LoVo (cell line): Measurements from ENCODE around the gene KLHL41.

Source experiments
- DNase-seq: peaks from one replicate; pipeline ENCODE4 v3.0.0-alpha.2; 2016; ENCODE audit warnings: low spot score

KLHL41 gene

DNA sequence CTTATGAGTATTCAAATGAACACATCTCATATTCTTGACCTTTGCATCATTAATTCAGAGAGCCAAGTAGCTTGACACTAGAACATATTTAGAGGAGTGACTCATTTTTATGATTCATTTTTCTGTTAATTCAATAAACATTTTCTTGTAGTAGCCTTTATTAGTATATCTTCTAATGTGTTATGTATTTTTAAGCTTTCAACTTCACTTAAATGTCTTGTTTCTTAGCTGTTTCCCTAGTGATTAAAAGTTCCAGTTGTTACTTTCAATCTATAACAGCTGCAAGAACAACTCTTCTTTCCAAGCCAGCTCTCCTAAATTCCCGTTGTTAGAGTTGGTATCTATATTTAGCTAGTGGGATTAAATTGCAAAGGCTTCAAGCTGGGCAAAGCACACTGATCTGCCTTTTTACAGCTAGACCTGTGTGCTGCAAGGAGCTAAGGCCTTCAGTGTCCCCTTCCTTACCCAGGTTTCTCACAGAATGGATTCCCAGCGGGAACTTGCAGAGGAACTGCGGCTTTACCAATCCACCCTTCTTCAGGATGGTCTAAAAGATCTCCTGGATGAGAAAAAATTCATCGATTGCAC is at the start of gene KLHL41:
Gene KLHL41, plus strand, starts transcription at position 405 of the 588 bp plus-strand sequence. Its CDS starts 77 bp downstream, at position 482.
- DNase-seq, result no peak

DNA sequence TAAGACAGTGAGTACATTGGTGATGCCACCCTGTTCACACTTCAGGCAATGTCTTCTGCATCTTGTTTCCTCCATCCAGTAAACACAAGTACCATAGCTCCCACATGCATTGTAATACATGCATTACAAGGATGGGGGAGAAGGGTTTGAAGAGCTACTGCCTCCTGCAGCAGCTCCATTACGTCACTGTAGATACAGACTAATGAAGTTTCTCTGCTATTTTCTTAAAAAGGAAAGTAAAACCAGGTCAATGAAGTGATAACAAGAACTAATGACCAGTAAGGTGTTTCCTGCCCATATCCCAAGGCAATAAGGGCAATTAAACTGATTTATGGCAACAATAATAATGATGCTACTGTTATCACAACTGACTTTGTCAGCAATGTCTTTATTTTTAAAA is 48.4 kb upstream of the KLHL41 start:
- DNase-seq, result no peak

DNA sequence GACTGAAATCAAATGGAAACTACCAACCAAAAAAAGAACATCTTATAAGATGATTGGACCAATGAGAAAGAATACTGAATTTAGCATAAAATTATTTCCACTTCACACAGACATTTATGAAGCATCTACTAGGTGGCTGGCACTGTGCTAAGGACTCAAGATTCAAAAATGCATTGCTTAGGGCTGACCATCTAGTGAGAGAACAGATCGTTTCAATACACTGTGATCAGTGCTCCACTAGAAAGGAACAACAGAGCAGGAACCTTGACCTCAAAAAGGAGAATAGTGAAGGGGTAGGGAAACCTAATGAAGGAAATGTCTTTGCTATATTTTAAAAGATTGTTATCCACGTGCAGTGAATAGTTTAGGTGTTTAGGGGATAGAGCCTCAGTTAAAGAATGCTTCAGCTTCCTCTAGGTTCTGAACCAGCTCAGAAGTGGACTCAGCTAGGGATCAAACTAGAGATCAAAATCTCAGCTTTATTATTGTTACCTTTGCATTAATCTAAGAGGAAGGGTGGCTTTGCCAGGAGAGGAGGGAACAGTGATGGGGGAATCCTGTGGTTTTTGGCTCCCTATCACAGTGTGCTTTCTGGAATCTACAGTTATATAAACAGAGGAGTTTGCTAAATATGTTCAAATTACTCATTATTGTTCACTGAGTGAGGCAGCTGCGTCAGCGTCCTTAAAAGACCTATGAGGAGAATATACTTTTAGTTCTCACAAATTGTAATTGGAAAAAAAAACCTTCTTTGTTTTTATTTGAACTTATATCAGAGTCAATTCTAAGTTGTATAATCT is 46.4 kb upstream of the KLHL41 start:
- no peak for DNase-seq

DNA sequence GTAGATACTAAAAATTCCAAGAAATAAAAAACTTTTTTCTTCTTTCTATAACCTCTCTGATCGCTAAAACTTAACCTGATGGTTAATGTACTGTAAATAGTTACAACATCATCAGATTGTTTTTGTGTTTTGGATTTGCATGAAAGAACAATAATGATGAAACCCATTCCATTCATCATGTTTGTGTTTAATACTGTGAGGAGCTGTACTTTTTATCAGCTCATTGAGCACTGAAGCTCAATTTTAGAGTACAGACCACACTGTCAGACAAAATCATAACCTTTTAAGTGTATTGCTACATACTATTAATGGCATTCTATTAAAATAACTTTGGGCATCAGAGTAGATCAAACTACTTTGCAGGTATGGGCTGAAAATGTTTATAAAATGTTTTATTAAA is 45.0 kb upstream of the KLHL41 start:
- DNase-seq, result no peak

DNA sequence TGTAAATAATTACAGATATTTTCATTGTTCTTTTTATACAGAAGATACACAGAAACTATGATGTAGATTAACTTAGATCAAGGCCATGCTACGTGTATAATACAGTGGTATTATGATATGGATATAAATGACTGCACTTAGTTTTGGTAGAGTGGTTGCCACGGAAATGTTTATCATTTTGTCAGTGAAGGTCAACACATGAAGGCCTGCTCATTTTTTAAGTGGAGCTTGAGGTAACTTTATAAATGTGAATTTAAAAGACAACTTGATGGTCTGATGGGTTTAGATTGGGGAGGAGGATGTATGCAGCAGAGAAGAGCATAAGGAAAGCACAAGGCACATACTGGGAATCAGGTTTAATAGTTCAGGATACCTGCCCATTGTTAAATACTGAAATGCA is 44.6 kb upstream of the KLHL41 start:
- no peak for DNase-seq

DNA sequence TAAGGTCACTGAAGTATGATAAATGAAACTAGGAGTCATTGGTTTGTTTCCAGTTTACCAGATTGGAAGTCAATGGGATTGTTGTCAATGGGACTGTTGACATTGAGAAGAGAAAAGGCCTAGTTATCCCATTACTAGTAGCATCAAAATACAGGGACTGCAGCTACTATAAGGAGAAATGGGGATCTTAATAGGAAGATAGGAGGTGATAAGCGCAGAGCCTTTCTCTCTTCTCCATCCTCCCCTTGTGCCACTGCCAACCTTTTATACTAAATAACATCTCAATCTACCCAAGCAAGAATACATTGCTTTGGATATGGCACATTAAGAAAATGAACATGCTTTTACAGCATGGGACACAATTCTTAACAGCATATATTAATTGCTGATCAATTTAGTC is 40.7 kb upstream of the KLHL41 start:
- no peak for DNase-seq

DNA sequence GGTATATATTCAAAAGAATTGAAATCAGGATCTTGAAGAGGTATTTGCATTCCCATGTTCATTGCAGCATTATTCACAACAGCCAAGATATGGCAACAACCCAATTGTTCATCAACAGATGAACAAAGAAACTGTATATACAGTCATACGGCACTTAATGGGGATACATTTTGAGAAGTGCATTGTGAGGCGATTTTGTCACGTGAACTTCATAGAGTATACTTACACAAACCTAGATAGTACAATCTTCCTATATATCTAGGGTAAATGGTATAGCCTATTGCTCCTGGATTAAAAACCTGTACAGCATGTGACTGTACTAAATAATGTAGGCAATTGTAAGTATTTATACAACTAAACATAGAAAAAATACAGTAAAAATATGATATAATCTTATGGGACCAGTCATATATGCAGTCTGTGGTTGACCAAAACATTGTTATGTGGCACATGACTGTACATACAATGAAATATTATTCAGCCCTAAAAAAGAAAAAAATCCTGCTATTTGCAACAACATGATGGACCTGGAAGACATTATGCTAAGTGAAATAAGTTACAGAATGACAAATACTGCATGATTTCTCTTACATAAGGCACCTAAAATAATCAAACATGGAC is 39.4 kb upstream of the KLHL41 start:
- DNase-seq, result no peak

DNA sequence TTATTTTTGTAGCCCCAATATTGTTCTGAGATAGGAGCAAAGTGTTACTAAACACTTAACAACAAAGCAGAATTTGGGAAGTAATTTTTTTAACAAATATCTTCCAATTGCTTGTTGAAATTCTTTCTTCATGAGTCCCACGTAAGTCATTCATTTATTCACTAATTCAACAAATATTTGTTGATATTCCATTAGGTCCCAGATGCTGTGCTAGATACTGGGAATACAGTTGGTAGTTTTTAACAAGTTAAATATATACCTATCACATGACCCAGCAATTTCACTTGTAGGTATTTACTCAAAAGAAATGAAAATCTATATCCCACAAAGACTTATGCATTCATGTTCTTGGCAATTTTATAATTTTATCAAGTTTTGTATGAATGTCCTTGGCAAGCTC is 37.3 kb upstream of the KLHL41 start:
- no peak for DNase-seq

DNA sequence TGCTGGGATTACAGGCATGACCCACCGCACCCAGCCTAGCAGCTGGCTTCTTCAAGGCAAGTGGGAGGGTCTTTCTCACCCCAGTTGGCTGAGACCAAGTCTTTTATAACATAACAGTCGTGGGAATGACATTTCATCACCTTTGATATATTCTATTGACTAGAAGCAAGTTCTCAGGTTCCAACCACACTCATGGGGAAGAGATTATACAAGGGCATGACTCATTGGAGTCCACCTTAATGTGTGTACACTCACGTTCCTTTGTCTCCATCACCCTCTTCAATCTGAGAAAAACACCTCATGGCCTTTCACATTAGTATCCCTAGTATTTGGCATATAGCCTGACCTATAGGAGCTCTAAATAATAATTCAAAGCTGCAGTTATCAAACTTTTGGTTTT is 33.0 kb upstream of the KLHL41 start:
- peak; percentile 23 for DNase-seq

DNA sequence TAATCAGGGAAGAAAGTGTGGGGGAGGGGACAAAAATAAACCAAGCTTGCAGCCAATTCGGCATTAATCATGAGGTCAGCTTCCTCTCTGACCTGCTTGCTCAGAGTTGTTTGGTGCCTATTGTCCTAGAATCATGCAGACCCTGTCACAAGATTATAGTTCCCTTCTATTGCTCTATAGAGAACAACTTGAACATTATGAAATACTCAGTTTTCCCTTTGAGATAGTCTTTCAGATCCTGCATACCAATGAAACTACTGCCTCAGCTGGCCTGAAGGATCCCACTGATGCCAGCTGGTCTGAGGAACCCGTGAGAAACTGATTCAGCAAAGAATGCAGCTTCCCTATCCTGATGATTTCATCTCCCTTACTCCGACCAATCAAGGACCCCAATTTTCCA is 31.2 kb upstream of the KLHL41 start:
- DNase-seq, result no peak

DNA sequence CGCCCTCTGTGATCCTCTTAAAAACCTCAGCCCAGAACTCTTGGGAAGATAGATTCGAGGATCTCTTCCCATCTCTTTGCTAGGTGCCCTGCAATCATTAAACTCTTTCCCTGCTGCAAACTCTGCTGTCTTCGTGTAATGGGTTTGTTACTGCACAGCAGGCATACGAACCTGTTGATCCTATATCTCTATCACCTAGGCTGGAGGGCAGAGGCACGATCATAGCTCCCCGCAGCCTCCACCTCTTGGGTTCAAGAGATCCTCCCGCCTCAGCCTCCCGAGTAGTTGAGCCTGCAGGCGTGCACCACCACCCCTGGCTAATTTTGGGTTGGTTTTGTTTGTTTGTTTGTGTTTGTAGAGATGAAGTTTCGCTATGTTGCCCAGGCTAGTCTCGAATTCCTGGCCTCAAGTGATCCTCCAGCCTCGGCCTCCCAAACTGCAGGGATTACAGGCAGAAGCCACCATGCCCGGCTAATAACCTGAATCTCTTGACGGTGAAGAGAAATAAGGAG is 30.7 kb upstream of the KLHL41 start:
- DNase-seq, result no peak

DNA sequence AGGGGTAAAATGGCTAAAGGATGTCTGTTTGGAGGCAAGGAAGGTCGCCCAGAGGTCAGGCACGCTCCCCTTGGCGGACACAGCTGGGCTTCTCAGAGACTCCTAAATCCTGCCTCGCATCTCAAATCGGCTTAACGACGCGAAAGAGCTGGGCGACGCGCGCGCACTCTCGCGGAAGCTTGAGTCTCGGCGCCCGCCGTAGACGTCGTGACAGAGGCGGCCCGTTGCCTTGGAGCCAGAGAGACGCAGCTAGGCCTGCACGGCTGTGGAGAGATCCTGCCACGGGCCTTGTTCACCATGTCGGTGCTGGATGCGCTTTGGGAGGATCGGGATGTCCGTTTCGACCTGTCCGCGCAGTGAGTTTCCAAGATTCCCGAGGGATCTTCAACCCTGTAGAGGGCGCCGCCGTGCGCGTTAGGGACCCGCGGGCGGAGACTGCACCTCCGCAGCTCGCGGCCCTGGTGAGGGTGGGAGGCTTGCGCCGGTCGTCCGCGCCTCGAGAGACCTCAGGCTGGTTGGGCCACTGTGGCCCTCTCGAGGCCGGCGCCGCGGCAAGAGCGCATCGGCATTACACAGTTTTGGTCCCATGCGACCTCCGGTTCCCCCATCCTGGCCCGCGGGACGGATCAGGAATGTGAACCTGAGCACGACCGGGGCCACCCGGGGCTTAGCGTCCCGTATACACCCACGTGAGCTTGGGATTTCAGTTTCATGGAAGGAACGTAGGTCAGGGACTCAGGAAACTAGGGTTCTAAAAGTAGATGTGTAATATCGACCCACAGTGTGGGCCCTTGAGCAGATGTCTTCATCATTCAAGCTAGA is 30.0 kb upstream of the KLHL41 start, which contains the start of gene BBS5:
Gene BBS5, plus strand, starts transcription at position 238 of the 822 bp plus-strand sequence. Its CDS starts 60 bp downstream, at position 298.
- peak; percentile 81 for DNase-seq

DNA sequence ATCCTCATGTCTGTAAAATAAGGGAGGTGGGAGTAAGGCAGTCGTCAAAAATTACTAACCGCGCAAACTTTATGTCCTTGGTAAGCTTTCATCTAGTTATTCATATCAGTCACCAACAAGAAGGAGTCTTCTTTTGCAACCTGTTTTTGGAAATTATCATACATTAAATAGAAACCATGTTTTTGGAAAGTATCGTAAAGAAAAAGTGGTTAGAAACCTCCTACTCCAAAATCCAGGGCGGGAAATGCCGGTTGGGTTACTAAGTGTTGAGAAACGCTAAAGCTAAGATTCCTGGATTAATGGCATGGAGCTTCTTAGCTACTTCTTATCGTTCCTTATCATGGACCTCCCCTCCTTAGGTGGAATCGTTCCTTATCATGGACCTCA is 29.4 kb upstream of the KLHL41 start:
- no peak for DNase-seq

DNA sequence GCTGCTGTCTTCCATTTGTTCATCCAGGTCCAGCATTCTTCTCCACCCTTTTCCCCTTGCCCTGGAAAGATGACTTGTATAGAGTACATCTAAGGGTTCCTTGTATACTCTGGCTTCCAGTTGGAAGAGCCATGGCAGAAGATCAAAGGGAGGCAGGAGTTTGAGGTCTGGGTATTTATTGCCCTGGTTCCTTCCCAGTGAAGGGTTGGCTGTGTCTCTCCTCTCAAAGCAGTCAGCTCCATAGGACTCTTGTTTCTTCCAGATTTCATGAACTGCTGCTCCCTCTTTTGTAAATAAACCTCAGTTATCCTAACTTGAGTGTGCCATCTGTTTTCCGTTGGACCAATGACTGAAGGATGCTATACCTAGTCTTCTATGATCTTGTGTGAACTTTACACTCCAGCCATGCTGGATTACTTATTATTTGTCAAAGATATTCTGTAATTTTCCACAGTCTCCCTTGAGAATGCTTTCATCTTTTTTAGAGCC is 23.8 kb upstream of the KLHL41 start:
- no peak for DNase-seq

DNA sequence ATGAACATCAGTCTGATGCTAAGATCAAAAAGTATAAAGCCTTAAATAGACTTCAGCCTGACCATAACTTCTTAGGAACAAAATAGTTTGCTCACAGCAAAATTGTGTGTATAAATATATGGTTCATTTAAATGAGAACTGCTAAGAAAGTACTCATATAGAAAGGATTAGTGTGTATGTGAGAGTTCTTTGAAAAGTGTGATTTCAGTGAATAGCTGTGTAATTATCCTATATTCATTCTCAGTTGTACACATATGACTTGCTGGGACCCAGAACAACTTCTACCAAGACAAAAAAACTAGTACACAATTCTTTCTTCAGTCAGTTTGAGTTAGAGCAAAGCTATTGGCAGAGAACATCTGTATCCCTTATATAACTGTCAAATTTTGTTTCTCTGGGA is 23.0 kb upstream of the KLHL41 start:
- DNase-seq, result no peak

DNA sequence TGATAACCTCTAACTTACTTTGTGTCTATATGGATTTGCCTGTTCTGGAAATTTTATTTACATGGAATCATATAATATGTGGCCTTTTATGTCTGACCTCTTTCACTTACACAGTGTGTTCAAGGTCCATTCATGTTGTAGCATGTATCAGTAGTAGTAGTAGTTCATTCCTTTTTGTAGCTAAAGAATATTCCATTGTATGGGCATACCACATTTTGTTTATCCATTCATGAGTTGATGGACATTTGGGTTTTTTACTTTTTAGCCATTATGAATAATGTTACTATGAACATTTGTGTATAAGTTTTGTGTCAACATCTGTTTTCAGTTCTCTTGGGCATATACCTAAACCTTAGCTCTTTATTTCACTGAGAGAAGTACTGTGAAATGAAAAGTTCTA is 18.7 kb upstream of the KLHL41 start:
- no peak for DNase-seq

DNA sequence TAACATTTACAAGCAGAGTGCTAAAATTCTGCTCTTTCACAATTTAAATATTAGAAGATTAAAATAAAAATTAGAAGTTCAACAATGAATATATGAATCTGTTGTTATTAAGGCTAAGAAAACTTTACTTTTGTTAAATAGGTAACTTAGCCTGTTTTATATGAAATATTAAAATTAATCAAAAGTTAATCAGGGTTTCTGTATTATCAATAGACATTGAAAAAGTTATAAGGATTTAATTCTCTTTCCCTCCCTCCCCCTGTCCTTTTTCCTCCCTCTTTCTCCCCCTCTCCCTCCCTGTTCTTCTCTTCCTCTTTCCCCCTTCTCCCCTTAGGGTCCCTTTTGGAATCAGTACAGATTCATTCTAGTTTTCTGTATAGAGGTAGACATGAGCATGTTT is 18.1 kb upstream of the KLHL41 start:
- no peak for DNase-seq

DNA sequence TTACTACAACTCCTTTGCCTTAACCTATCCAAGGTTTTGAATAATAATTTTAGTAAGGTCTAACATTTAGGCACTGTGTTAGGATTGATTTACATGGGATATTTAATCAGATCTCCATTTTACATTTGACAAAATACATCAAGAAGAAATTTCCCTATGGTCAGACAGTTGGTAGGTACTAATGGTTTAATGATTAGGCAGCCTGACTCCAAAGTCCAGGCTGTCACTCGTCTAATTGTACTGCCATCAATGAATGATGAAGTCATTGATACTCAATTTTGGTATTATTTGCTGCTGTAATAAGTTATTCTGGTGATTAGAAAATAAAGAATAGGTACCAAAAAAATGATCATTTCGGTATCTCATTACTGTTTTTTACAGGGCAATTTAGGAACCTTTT is 16.1 kb upstream of the KLHL41 start:
- no peak for DNase-seq

DNA sequence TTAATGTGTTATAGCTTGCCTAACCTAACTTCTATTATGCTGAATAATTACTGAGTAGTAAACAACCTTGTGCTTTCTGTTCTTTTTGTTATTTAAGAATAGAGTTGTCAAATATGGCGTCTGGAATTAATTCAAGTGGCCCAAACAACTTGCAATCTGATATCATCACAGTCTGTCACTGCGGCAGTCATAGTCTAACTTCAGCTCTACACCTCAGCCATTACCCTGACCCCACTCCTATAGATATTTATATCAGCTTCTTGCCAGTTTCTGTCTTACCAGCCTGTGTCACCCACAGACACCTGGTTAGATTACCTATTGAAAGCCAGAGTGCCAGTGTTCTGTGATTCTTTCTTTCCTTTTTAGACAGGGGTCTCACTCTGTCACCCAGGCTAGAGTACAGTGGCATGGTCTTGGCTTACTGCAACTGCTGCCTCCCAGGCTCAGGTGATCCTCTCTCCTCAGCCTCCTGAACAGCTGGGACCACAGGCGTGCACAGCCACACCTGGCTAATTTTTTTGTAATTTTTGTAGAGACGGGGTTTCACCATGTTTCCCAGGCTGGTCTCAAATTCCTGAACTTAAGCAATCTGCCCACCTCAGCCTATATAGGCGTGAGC is 14.1 kb upstream of the KLHL41 start:
- DNase-seq, result no peak

DNA sequence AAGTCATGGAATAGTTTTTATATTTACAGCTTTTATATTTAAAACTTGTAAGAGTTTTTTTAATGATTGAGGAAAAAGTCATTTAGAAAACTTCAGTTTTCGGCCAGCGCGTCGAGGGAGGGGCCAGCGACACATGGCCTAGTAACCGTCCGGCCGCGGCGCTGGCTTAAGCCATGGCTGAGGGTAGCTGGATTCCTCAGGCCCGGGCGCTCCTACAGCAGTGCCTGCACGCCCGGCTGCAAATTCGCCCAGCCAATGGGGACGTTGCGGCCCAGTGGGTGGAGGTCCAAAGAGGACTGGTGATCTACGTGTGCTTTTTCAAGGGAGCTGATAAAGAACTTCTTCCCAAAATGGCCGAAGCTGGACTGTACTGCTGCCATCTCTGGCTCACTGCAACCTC is 4.9 kb upstream of the KLHL41 start:
- DNase-seq, result no peak

DNA sequence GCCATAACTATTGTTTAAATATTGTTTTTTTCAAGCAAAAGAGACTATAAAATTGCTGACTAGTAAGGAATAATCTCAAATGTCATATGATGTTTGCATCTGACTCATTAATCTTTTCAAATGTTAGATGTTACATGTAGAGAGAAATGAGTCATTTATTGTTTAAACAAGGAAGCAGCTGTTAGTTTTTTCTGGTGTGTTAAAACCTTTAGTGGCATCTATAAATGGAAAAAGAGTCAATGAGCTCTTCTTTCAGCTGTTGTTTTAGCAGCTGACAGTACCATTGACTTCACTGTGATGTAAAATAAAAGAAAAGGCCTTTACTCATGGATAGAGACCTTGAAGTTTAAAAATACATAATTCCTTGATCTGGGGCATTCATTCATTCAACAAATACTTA is 1.8 kb upstream of the KLHL41 start:
- DNase-seq, result peak; percentile 71

DNA sequence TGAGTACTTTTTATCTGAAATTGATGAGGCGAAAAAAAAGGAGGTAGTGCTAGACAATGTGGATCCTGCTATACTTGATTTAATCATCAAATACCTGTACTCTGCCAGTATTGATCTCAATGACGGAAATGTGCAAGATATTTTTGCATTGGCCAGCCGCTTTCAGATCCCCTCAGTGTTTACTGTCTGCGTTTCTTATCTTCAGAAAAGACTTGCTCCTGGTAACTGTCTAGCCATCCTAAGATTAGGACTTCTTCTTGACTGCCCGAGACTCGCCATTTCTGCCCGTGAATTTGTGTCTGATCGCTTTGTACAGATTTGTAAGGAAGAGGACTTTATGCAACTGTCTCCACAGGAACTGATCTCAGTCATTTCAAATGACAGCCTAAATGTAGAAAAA is 453 bp downstream of the KLHL41 start:
- no peak for DNase-seq
